Nephron (organoid): ENCODE results near the gene KIF26A.

Experiments
- H3K27ac Mint-ChIP-seq, 3 experiments: 2 replicates each; pipeline ENCODE4 v1.8.0; 2020; ENCODE audit warnings: mixed read lengths in 3 of 3, mild to moderate bottlenecking in 2 of 3, moderate library complexity in 1 of 3
- H3K27me3 Mint-ChIP-seq: 2 replicates; pipeline ENCODE4 v1.8.0; 2021; ENCODE audit warnings: low read depth, mild to moderate bottlenecking, moderate library complexity, mixed read lengths
- H3K36me3 Mint-ChIP-seq: 2 replicates; pipeline ENCODE4 v1.8.0; 2020; ENCODE audit warnings: low read depth, mixed read lengths
- H3K4me1 Mint-ChIP-seq: 2 replicates; pipeline ENCODE4 v1.8.0; 2020; ENCODE audit warnings: mixed read lengths
- H3K4me3 Mint-ChIP-seq, 3 experiments: 2 replicates each; pipeline ENCODE4 v1.8.0; 2020; ENCODE audit warnings: mild to moderate bottlenecking in 3 of 3, mixed read lengths in 3 of 3, moderate library complexity in 2 of 3
- H3K9me3 Mint-ChIP-seq: 2 replicates; pipeline ENCODE4 v1.8.0; 2020; ENCODE audit warnings: mixed read lengths
- TF ChIP-seq, protein P1 (sequence below), 3 experiments: fragments of 200-600 bp; sonication (generic); IDR thresholded peaks; one replicate each; pipeline ENCODE4 v1.5.0; 2021; ENCODE audit warnings: antibody characterized with exemption in 3 of 3; ENCODE audit not compliant: unreplicated experiment in 3 of 3

KIF26A gene

GRCh38 chr14:104101086-104101621 lies 37.2 kb upstream of the KIF26A start:
- H3K27ac Mint-ChIP-seq, result no peak overlapping the region
- no peaks in the 10 kb centered on the region for H3K36me3 Mint-ChIP-seq
- no peak overlapping the region for H3K4me3 Mint-ChIP-seq
- no peaks in the 10 kb centered on the region for H3K9me3 Mint-ChIP-seq
- no peaks in the 10 kb centered on the region for H3K27me3 Mint-ChIP-seq
- H3K4me1 Mint-ChIP-seq, result no peaks in the 10 kb centered on the region
- TF ChIP-seq, protein P1, sequence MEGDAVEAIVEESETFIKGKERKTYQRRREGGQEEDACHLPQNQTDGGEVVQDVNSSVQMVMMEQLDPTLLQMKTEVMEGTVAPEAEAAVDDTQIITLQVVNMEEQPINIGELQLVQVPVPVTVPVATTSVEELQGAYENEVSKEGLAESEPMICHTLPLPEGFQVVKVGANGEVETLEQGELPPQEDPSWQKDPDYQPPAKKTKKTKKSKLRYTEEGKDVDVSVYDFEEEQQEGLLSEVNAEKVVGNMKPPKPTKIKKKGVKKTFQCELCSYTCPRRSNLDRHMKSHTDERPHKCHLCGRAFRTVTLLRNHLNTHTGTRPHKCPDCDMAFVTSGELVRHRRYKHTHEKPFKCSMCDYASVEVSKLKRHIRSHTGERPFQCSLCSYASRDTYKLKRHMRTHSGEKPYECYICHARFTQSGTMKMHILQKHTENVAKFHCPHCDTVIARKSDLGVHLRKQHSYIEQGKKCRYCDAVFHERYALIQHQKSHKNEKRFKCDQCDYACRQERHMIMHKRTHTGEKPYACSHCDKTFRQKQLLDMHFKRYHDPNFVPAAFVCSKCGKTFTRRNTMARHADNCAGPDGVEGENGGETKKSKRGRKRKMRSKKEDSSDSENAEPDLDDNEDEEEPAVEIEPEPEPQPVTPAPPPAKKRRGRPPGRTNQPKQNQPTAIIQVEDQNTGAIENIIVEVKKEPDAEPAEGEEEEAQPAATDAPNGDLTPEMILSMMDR (IDR thresholded peaks at IDR 0.05; ENCODE audit: unreplicated experiment in 3 of 3), result no peak

DNA sequence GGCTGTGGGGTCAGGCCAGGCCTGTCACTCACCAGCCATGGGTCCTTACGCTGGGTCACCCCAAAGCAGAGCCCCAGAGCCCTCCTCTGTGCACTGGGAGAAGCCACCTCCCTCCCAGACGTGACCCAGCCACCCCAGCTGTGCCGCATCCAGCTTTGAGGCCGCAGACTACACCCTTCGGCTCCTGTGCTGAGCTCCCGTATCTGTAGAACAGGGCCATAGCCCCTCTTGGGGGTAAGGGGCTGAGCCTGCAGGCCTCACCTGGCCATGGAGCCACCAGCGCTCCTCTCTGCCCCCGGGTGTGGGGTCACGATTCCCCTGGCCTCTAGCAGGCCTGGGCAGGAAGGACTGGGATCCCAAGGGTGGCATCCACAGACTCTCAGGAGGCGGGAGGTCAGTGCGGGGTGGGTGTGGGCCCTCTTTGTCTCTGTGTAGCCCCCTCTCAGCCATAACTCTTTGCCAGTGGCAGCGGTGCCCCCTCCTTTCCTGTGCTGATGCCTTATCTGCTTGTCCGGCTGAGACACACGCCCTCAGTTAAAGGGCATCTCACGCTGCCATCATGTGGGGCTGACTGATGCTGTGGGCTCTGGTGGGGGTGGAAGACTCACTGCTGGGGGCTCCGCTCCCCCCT lies 36.6 kb upstream of the KIF26A start:
- no peaks in the 10 kb centered on the region for H3K9me3 Mint-ChIP-seq
- TF ChIP-seq, protein P1 (IDR thresholded peaks at IDR 0.05; ENCODE audit: unreplicated experiment in 3 of 3), result no peak
- no peaks in the 10 kb centered on the region for H3K27me3 Mint-ChIP-seq
- no peaks in the 10 kb centered on the region for H3K36me3 Mint-ChIP-seq
- H3K4me3 Mint-ChIP-seq, result no peak overlapping the region
- no peaks in the 10 kb centered on the region for H3K4me1 Mint-ChIP-seq
- no peak overlapping the region for H3K27ac Mint-ChIP-seq

- TF ChIP-seq, protein P1 (IDR thresholded peaks at IDR 0.05; ENCODE audit: unreplicated experiment in 3 of 3), result no peak
- H3K9me3 Mint-ChIP-seq, result no peaks in the 10 kb centered on the region
- H3K4me1 Mint-ChIP-seq, result no peaks in the 10 kb centered on the region
- H3K4me3 Mint-ChIP-seq, result no peak overlapping the region
- H3K36me3 Mint-ChIP-seq, result no peaks in the 10 kb centered on the region
- no peaks in the 10 kb centered on the region for H3K27me3 Mint-ChIP-seq
- no peak overlapping the region for H3K27ac Mint-ChIP-seq
Observed at GRCh38 chr14:104102282-104102914, 36.0 kb upstream of the KIF26A start.

DNA sequence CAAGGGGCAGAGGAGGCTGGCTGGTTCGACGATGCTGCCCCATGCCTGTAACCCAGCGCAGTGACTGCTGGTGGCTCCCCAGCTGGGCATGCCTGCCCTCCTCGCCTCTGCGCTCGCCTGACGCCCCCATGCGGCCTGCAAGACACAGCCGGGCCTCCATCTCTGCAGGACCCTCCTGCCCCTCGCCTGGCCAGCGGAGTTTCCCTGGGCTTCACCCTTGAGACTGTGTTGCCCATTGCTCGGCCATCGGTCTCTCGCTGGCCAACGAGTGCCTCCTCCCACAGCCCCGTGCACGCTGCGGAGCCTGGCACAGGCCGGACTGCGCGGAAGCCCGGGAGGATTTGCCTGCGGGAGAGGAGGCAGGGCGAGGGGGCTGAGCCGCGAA lies 35.3 kb upstream of the KIF26A start:
- Mint-ChIP-seq H3K27ac (no peak overlapping the region), H3K27me3 (no peaks in the 10 kb centered on the region), H3K9me3 (no peaks in the 10 kb centered on the region), H3K4me3 (no peak overlapping the region), H3K4me1 (no peaks in the 10 kb centered on the region), H3K36me3 (no peaks in the 10 kb centered on the region)
- TF ChIP-seq, protein P1 (IDR thresholded peaks at IDR 0.05; ENCODE audit: unreplicated experiment in 3 of 3), result no peak

- no peaks in the 10 kb centered on the region for H3K36me3 Mint-ChIP-seq
- TF ChIP-seq, protein P1 (IDR thresholded peaks at IDR 0.05; ENCODE audit: unreplicated experiment in 3 of 3), result no peak
- H3K27ac Mint-ChIP-seq, result no peak overlapping the region
- H3K4me1 Mint-ChIP-seq, result no peaks in the 10 kb centered on the region
- H3K9me3 Mint-ChIP-seq, result no peaks in the 10 kb centered on the region
- H3K27me3 Mint-ChIP-seq, result no peaks in the 10 kb centered on the region
- no peak overlapping the region for H3K4me3 Mint-ChIP-seq
Observed at GRCh38 chr14:104103446-104104075, 34.8 kb upstream of the KIF26A start.
